ENCODE measurements around the gene SDF2.
A peak's percentile ranks its signal among the peaks of the same experiment; 100 is the strongest.

SDF2 gene

GRCh38 chr17:28675980-28676379 lies 14.3 kb upstream of the SDF2 start:
- no peak for TF ChIP-seq CTCF (IDR thresholded peaks at IDR 0.05)
- H3K4me1 ChIP-seq (ENCODE audit: control insufficient read depth in 1 of 2, insufficient read depth in 1 of 2, low read depth in 1 of 2, low read length in 1 of 2): no peaks in the 10 kb centered on the region
- no peaks in the 10 kb centered on the region for H3K27me3 ChIP-seq
- peaks cover 100% of the 10 kb centered on the region for H3K36me3 ChIP-seq
- H3K4me3 ChIP-seq (ENCODE audit: low read depth in 1 of 2, low read length in 1 of 2): no peak overlapping the region
- H3K9me3 ChIP-seq: no peaks in the 10 kb centered on the region
- no peak overlapping the region for H3K27ac ChIP-seq

- no peaks in the 10 kb centered on the region for H3K27me3 ChIP-seq
- no peaks in the 10 kb centered on the region for H3K4me1 ChIP-seq (ENCODE audit: control insufficient read depth in 1 of 2, insufficient read depth in 1 of 2, low read depth in 1 of 2, low read length in 1 of 2)
- no peak overlapping the region for H3K4me3 ChIP-seq (ENCODE audit: low read depth in 1 of 2, low read length in 1 of 2)
- no peak for TF ChIP-seq CTCF (IDR thresholded peaks at IDR 0.05)
- H3K36me3 ChIP-seq: peaks cover 100% of the 10 kb centered on the region
- H3K9me3 ChIP-seq: no peaks in the 10 kb centered on the region
- H3K27ac ChIP-seq: no peak overlapping the region
These were observed 13.8 kb upstream of the SDF2 start for GRCh38 chr17:28675490-28675889.

GRCh38 chr17:28669918-28670317 lies 8.2 kb upstream of the SDF2 start:
- no peak for TF ChIP-seq CTCF (IDR thresholded peaks at IDR 0.05)
- Histone ChIP-seq H3K36me3 (peaks cover 72% of the 10 kb centered on the region), H3K9me3 (no peaks in the 10 kb centered on the region), H3K4me3 (ENCODE audit: low read depth in 1 of 2, low read length in 1 of 2) (no peak overlapping the region), H3K27me3 (no peaks in the 10 kb centered on the region), H3K4me1 (ENCODE audit: control insufficient read depth in 1 of 2, insufficient read depth in 1 of 2, low read depth in 1 of 2, low read length in 1 of 2) (no peaks in the 10 kb centered on the region), H3K27ac (no peak overlapping the region)

GRCh38 chr17:28667870-28668269 lies 6.2 kb upstream of the SDF2 start:
- no peak overlapping the region for H3K27ac ChIP-seq
- no peaks in the 10 kb centered on the region for H3K9me3 ChIP-seq
- peaks cover 6 to 7% of the 10 kb centered on the region in 2 experiments for H3K4me1 ChIP-seq (ENCODE audit: control insufficient read depth in 1 of 2, insufficient read depth in 1 of 2, low read depth in 1 of 2, low read length in 1 of 2)
- H3K27me3 ChIP-seq: no peaks in the 10 kb centered on the region
- peaks cover 51% of the 10 kb centered on the region for H3K36me3 ChIP-seq
- no peak for TF ChIP-seq CTCF (IDR thresholded peaks at IDR 0.05)
- no peak overlapping the region for H3K4me3 ChIP-seq (ENCODE audit: low read depth in 1 of 2, low read length in 1 of 2)

GRCh38 chr17:28665994-28666393 lies 4.3 kb upstream of the SDF2 start:
- peaks cover 16 to 17% of the 10 kb centered on the region in 2 experiments for H3K4me1 ChIP-seq (ENCODE audit: control insufficient read depth in 1 of 2, insufficient read depth in 1 of 2, low read depth in 1 of 2, low read length in 1 of 2)
- H3K9me3 ChIP-seq: no peaks in the 10 kb centered on the region
- no peak overlapping the region for H3K4me3 ChIP-seq (ENCODE audit: low read depth in 1 of 2, low read length in 1 of 2)
- TF ChIP-seq CTCF (IDR thresholded peaks at IDR 0.05): no peak
- H3K36me3 ChIP-seq: peaks cover 33% of the 10 kb centered on the region
- no peaks in the 10 kb centered on the region for H3K27me3 ChIP-seq
- peak overlapping the region; percentile 60 for H3K27ac ChIP-seq

- no peaks in the 10 kb centered on the region for H3K27me3 ChIP-seq
- no peaks in the 10 kb centered on the region for H3K9me3 ChIP-seq
- peak overlapping the region; percentile 98 for H3K27ac ChIP-seq
- peaks cover 34% of the 10 kb centered on the region for H3K36me3 ChIP-seq
- no peak overlapping the region for H3K4me3 ChIP-seq (ENCODE audit: low read depth in 1 of 2, low read length in 1 of 2)
- peaks cover 25% of the 10 kb centered on the region in 2 experiments for H3K4me1 ChIP-seq (ENCODE audit: control insufficient read depth in 1 of 2, insufficient read depth in 1 of 2, low read depth in 1 of 2, low read length in 1 of 2)
- TF ChIP-seq CTCF (IDR thresholded peaks at IDR 0.05): no peak
These were observed 2.0 kb upstream of the SDF2 start for GRCh38 chr17:28663723-28664122.

Measured in neutrophil (primary cell).